GM12864 (cell line): ENCODE results near the gene ANKH.
"Not testable (repeated sequence)": the region's sequence is repeated elsewhere in the genome, so short reads cannot be mapped to it uniquely, and the experiment has no call there.

Experiments
- DNase-seq: peaks from one replicate; pipeline ENCODE4 v3.0.0-alpha.2; 2011; ENCODE audit warnings: low read depth
- H3K4me3 ChIP-seq: 2 replicates; pipeline ENCODE4 v1.5.1; 2011; ENCODE audit warnings: mild to moderate bottlenecking, low read depth, low read length, control low read depth
- CTCF ChIP-seq: IDR thresholded peaks from 2 replicates; pipeline ENCODE4 v1.5.1; 2011; ENCODE audit warnings: low read depth, mild to moderate bottlenecking, moderate library complexity, low read length, control low read depth, inconsistent platforms; ENCODE audit errors: missing control alignments

ANKH gene

GRCh38 chr5:14882658-14883580 is 11.3 kb upstream of the ANKH start:
- no peak for TF ChIP-seq CTCF

GRCh38 chr5:14881826-14882225 is 10.2 kb upstream of the ANKH start:
- no peak for DNase-seq
- TF ChIP-seq CTCF = no peak
- H3K4me3 ChIP-seq = no peak overlapping the region

More at GRCh38 chr5:14882658-14883580, 11.3 kb upstream of the ANKH start:
- H3K4me3 ChIP-seq = no peak overlapping the region
- DNase-seq = no peak

GRCh38 chr5:14880688-14881087 is 9.1 kb upstream of the ANKH start:
- no peak overlapping the region for H3K4me3 ChIP-seq
- DNase-seq = no peak
- no peak for TF ChIP-seq CTCF

GRCh38 chr5:14879937-14880589 is 8.5 kb upstream of the ANKH start:
- no peak for DNase-seq
- no peak overlapping the region for H3K4me3 ChIP-seq
- TF ChIP-seq CTCF = no peak

- H3K4me3 ChIP-seq = no peak overlapping the region
- no peak for TF ChIP-seq CTCF
- DNase-seq = no peak
Measured at GRCh38 chr5:14879393-14879792, 7.8 kb upstream of the ANKH start.

- H3K4me3 ChIP-seq = not testable (repeated sequence)
Measured at GRCh38 chr5:14878192-14878591, 6.6 kb upstream of the ANKH start.

GRCh38 chr5:14876095-14876494 is 4.5 kb upstream of the ANKH start:
- H3K4me3 ChIP-seq = no peak overlapping the region
- TF ChIP-seq CTCF = no peak
- DNase-seq = no peak

More at GRCh38 chr5:14878192-14878591, 6.6 kb upstream of the ANKH start:
- DNase-seq = not testable (repeated sequence)
